Measurements from ENCODE around the gene CBFA2T3. TPM values are rescaled to one million over a fixed set of nuclear protein-coding genes. Genes with fewer than 3 reads are reported as not detected.
A peak's percentile ranks its signal among the peaks of the same experiment; 100 is the strongest.
"Not testable (repeated sequence)": the region's sequence is repeated elsewhere in the genome, so short reads cannot be mapped to it uniquely, and the experiment has no call there.

CBFA2T3 gene
- 0.14 TPM for polyA plus RNA-seq (2013, experiment 1 of 2; ENCODE audit: insufficient read length)
- polyA plus RNA-seq (2013, experiment 2 of 2; ENCODE audit: insufficient read length), result 0.10 TPM

GRCh38 chr16:88977018-88977811, at the start of gene CBFA2T3:
TSS of gene CBFA2T3 (minus strand) at chr16:88977207. CDS start at chr16:88976807, 400 bp downstream.
- DNase-seq, result no peak

- DNase-seq, result no peak
Observed at GRCh38 chr16:89026121-89026612, 49.2 kb upstream of the CBFA2T3 start.

- DNase-seq, result no peak
Observed at GRCh38 chr16:89025636-89026035, 48.6 kb upstream of the CBFA2T3 start.

- no peak for DNase-seq
Observed at GRCh38 chr16:89024546-89025060, 47.6 kb upstream of the CBFA2T3 start.

- no peak for DNase-seq
Observed at GRCh38 chr16:89023621-89024511, 46.9 kb upstream of the CBFA2T3 start.

GRCh38 chr16:89023151-89023551, 46.1 kb upstream of the CBFA2T3 start:
- no peak for DNase-seq

GRCh38 chr16:89022051-89022836, 45.2 kb upstream of the CBFA2T3 start:
- DNase-seq, result no peak

GRCh38 chr16:89020925-89021595, 44.1 kb upstream of the CBFA2T3 start:
- DNase-seq, result no peak

GRCh38 chr16:89020068-89020924, 43.3 kb upstream of the CBFA2T3 start:
- DNase-seq, result no peak

GRCh38 chr16:89019511-89019910, 42.5 kb upstream of the CBFA2T3 start:
- no peak for DNase-seq

GRCh38 chr16:89018282-89019158, 41.5 kb upstream of the CBFA2T3 start:
- peak; percentile 24 for DNase-seq

GRCh38 chr16:89017543-89018281, 40.7 kb upstream of the CBFA2T3 start:
- DNase-seq, result no peak

- DNase-seq, result not testable (repeated sequence)
Observed at GRCh38 chr16:89016561-89016960, 39.6 kb upstream of the CBFA2T3 start.

- DNase-seq, result no peak
Observed at GRCh38 chr16:89015271-89015859, 38.4 kb upstream of the CBFA2T3 start.

- no peak for DNase-seq
Observed at GRCh38 chr16:89014403-89015230, 37.6 kb upstream of the CBFA2T3 start.

- DNase-seq, result no peak
Observed at GRCh38 chr16:89013692-89014402, 36.8 kb upstream of the CBFA2T3 start.

- no peak for DNase-seq
Observed at GRCh38 chr16:89013111-89013510, 36.1 kb upstream of the CBFA2T3 start.

All from fibroblast of skin of abdomen (primary cell).